ENCODE data around the gene HOXB3.

HOXB3 gene

GRCh38 chr17:48623583-48623982 is 33.5 kb upstream of the HOXB3 start:
- no peak overlapping the region for H3K27ac ChIP-seq
- no peak for TF ChIP-seq CTCF (conservative IDR thresholded peaks at IDR 0.05)

- H3K27ac ChIP-seq = no peak overlapping the region
- TF ChIP-seq CTCF (conservative IDR thresholded peaks at IDR 0.05) = no peak
These were observed 32.8 kb upstream of the HOXB3 start for GRCh38 chr17:48622857-48623256.

GRCh38 chr17:48621410-48622392 is 31.7 kb upstream of the HOXB3 start:
- H3K27ac ChIP-seq = no peak overlapping the region
- TF ChIP-seq CTCF (conservative IDR thresholded peaks at IDR 0.05) = no peak

- no peak overlapping the region for H3K27ac ChIP-seq
- TF ChIP-seq CTCF (conservative IDR thresholded peaks at IDR 0.05) = no peak
These were observed 30.6 kb upstream of the HOXB3 start for GRCh38 chr17:48620461-48621139.

- H3K27ac ChIP-seq = no peak overlapping the region
- TF ChIP-seq CTCF (conservative IDR thresholded peaks at IDR 0.05) = no peak
These were observed 29.9 kb upstream of the HOXB3 start for GRCh38 chr17:48619826-48620449.

GRCh38 chr17:48618256-48618896 is 28.3 kb upstream of the HOXB3 start:
- TF ChIP-seq CTCF (conservative IDR thresholded peaks at IDR 0.05) = peak; percentile 98
- no peak overlapping the region for H3K27ac ChIP-seq

All from VCaP (cell line).